NCI-H526 (cell line): Measurements from ENCODE around the gene ACKR1.

Experiments used
- DNase-seq, 2 experiments: peaks; one replicate each; lab custom pipeline; 2025; lab: John Stamatoyannopoulos, UW

ACKR1 gene

GRCh38 chr1:159222075-159222865, 17.6 kb downstream of the ACKR1 start:
- no peak for DNase-seq

GRCh38 chr1:159223004-159223403, 18.3 kb downstream of the ACKR1 start:
- peak in 1 of 2 experiments; percentile 41 for DNase-seq

- DNase-seq, result peak; percentile 44 to 89
Measured at GRCh38 chr1:159228554-159228953, 23.9 kb downstream of the ACKR1 start.

GRCh38 chr1:159229260-159229885, 24.7 kb downstream of the ACKR1 start:
- peak in 1 of 2 experiments; percentile 100 for DNase-seq

GRCh38 chr1:159229896-159230295, 25.2 kb downstream of the ACKR1 start:
- peak in 1 of 2 experiments; percentile 100 for DNase-seq

GRCh38 chr1:159239551-159240220, 35.0 kb downstream of the ACKR1 start:
- no peak for DNase-seq

- DNase-seq, result no peak
Measured at GRCh38 chr1:159247266-159247665, 42.6 kb downstream of the ACKR1 start.

- no peak for DNase-seq
Measured at GRCh38 chr1:159248311-159248710, 43.6 kb downstream of the ACKR1 start.

- DNase-seq, result peak; percentile 50 to 60
Measured at GRCh38 chr1:159250638-159251216, 46.1 kb downstream of the ACKR1 start.
